Activated CD4-positive, alpha-beta T cell treated with anti-CD3 and anti-CD28 coated beads for 4 hours (primary cell): ENCODE measurements around the gene CD44.
"Not testable (repeated sequence)": the region's sequence is repeated elsewhere in the genome, so short reads cannot be mapped to it uniquely, and the experiment has no call there.

Experiments
- DNase-seq, 2 donors: peaks; one replicate each; pipeline ENCODE4 v3.0.0-alpha.2; 2020

The CD44 gene

DNA sequence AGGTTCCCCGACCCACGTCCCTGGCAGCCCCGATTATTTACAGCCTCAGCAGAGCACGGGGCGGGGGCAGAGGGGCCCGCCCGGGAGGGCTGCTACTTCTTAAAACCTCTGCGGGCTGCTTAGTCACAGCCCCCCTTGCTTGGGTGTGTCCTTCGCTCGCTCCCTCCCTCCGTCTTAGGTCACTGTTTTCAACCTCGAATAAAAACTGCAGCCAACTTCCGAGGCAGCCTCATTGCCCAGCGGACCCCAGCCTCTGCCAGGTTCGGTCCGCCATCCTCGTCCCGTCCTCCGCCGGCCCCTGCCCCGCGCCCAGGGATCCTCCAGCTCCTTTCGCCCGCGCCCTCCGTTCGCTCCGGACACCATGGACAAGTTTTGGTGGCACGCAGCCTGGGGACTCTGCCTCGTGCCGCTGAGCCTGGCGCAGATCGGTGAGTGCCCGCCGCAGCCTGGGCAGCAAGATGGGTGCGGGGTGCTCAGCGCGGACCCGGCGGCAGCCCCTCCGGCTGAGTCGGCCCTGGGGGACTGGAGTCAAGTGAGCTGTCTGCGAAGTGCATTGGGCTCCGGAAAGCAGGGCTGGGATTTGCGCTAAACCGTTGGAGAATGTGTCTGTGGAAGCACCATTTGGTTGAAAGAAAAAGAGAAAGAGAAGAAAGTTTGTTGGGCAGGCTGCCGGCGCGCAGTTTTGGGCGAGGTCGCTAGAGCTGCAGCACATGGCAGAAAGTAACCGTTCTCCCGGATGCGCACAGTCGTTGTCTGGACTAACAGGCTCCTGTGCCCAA is at the start of gene CD44:
Gene CD44 (plus strand): TSS at position 229 of the 779 bp plus-strand sequence. CDS start 133 bp downstream, at position 362.
- DNase-seq = peak; percentile 85 to 88

DNA sequence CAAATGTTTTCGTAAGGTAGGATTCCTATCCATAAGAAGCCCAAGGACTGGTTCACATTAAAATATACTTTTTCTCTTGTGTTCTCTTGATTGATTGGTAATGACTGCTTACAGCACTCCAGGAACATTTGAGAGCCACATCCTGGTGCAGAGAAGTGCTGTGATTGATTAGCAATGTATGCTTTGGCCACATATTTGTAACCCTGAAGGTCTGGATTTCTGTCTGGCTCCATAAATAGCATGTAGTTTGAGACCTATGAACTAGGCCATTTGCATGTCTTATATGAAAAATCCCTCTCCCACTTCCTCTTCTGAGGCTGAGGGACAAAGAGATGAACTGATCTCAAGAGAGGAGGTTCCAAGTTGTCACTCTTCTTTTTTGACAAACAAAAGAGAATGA is 49.3 kb upstream of the CD44 start:
- no peak for DNase-seq

DNA sequence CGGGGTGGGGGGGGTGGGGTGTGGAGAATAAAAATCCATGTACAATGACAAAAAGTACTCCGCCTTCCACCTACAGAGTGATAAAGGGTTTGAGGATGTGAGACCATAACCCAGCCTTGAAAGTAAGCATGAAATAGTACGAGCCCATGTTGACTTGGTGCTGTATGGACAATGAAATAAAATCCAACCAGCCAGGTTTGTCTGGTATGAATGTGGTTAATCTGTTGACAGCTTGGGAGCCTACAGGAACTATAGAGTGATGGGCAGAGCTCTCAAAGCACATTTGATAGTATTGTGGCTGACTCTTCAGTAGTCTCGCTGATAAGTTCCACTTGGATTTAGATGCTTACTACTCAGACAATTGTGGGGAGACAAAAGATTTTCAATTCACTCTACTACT is 48.8 kb upstream of the CD44 start:
- no peak for DNase-seq

DNA sequence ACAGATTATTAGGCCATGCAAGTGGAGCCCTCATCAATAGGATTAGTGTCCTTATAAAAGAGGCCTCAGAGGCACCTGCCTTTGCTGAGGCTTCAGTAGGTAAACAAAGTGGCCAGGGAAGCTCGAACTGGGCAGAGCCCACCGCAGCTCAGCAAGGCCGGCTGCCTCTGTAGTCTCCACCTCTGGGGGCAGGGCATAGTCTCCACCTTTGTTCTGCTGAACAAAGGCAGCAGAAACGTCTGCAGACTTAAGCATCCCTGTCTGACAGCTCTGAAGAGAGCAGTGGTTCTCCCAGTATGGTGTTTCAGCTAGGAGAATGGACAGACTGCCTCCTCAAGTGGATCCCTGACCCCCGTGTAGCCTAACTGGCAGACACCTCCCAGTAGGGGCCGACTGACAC is 48.0 kb upstream of the CD44 start:
- DNase-seq = not testable (repeated sequence)

DNA sequence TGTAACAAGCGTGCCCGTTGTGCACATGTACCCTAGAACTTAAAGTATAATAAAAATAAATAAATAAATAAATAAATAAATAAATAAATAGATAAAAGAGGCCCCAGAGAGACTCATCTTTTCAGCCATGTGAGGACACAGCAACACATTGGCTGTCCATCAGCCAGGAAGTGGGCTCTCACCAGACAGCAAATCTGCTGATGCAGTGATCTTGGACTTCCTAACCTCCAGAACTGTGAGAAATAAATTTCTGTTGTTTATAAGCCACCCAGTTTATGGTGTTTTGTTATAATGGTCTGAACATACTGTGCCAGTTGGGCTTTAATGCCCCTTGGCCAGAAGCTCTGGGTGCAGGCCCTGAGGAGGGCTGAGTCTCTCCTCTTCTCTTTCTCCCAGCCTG is 42.2 kb upstream of the CD44 start:
- no peak for DNase-seq

DNA sequence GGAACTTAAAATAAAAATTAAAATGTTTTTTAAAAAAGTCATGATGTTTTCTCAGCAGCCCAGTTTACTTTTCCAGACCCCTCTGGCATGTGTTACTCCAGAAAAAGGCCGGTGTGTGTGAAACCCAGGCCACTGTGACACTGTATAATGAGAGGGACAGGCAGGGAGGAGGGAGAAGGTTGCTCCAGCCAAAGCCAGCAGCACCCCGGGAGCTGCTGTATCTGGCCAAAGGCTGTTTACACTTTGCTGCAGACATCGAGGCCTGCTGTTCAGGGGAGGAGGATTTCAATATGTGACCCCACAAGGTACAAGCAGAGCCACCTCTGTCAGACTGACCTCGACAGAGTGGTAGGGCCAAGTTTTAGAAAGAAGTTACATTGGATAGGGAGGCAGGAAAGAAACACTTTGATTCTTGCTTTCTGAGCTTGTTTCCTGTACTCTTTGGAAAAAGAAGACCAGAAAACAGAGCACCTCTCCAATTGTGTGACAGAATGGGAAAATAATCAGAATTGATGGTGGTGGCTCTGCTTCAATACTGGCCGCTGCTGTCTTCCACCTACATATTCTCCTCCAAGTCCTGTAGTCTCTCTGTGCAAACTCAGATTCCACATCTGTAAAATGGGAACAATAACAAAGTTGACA is 41.0 kb upstream of the CD44 start:
- no peak for DNase-seq

DNA sequence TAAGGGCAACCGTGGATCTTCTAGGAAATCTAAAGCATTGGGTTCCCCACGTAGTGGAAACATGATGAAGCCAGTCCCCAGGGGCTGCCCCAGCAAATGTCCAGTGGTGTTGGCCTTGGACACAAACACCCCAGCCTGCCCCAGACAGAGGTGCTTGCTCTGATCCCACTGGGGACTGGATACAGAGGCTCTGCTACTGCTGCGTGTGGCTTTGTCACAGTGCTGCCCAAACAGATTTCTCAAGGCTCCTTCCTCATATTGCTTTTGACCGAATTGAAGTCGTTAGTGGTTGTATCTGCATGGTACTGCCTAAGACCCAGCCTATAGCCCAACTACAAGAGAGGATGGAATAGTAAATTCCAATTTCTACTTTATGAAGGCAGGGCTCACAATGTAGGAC is 40.1 kb upstream of the CD44 start:
- DNase-seq = no peak

DNA sequence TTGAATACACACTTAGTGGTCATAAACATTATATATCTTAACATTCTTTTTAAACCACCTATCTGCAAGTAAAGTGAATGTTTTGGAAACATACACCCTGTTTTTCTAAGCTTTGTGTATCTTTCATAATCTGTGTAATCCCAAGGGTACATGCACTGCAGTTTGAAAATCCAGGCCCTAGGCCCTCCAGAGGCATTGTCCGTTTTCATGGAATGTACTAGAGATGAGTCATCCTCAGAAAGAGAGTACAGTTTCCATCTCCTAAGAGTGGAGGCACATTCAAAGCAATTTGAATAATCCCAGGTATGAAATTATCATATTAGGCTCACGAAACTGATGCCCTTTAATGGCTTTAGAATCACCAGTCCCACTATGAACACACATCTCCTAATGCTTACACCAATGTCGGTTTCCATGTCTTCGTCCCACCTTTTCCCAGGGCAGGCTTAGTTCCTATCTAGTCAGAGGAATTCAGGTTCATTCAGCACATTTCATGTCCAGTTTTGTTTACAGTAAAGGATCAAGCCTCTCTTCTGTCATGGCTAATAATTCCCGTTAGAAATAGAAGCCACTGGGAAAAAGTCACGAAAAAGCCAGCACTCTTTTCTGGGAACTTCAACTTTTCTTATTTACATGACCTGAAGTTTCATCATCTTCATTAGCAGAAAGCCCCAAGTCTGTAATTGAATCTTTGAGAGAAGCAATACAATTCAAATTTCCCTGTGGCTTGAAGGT is 39.5 kb upstream of the CD44 start:
- DNase-seq = no peak

DNA sequence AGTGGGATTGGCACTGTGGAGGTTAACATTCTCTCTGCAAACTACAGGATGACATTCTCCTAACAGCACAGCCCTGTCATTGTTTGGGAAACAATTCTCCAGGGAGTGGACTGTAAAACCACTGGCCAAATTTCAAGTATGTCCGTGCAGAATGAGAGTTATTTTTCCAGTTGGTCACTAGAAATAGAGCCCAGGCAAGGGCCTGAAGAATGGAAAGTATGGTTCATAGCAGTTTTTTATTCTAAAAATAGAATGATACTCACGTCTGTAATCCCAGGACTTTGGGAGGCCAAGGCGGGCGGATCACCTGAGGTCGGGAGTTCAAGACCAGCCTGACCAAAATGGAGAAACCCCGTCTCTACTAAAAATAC is 39.0 kb upstream of the CD44 start:
- DNase-seq = no peak

DNA sequence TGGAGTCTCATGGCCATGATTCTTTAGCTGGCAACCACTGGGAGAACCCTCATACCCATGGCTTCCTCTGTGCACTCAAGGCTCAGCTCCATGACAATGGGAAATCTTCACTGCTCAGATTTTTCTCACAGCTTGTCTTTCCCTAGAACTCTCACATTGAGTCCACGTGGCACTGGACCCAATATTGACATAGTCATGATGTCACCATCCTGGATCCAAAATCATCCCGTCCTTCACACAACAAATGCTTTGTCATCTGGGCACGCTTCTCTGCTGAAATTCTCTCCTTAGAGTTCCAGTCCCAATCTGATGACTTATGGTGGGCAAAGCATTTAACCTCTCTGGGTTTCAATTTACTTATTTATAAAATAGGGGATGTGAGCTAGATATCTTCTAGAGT is 37.7 kb upstream of the CD44 start:
- no peak for DNase-seq

DNA sequence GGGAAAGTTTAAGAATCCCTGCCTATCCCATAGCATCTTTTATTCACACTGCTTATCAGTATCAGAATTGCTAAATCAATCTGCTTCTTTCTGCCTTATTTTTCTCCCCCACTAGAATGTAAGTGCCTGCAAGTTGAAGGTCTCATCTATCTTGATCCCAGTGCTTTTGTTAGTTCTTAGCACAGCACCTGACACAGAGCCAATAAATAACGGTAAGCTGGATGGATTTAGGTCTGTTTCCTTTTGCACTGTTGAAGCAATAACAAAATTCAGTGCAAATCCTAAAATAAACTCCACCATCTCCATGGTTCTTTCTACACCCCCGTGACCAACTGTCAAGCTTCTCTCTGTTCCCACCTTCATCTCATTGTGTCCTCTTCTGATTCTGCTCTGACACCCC is 36.7 kb upstream of the CD44 start:
- no peak for DNase-seq

DNA sequence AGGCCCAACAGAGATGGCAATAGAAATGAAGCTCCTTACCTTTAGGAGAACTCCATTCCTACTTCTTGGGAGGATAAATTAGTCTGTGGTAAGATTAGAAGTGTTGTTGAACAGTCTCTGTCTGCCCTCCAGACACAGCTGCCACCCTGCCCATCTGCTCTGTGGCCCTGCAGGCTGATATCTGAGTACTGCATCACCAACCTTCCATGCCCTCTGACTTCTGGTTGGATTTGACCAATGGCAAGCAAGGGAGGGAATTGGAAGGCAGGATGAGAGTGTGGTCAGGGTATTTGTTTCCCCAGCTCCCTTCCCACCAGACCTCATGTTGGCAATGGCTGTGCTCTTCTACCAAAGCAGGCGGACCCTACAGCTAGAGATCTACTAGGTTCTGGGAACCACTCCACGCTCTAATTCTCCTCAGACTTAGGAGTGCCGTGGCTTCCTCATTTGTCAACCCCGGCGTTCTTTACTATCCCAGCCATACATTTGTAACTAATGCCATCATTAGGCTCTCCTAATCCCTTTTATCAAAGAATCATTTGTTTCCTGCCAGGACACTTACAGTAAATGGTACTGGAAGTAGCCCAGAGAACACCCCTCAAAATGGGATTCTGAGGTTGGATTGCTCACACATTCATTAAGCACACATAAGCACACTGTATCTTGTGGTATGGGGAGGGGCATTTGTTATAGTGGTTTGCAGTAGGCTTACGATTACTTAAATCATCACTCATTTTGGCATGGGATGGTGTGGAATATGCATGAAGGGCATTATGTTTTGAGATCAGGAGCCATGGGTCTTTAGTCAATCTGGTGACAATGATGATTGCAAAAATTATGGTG is 35.4 kb upstream of the CD44 start:
- DNase-seq = no peak

DNA sequence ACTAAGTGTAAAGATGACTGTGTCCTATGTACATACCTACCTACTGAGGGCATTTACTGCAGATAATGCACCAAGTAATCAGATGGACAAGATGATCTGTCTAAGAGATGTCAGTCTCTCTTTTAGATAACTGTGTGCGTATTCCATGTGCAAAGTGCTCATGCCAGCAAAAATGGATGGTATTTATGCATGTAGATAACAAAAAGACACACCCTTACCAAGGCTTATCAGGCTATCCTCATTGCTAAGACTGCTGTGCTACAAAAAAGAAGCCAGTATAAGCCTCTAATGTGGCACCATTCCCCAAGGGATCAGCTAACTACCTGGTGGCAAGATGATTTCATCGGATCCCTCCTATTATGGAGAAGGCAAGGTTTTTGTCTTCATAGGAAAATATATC is 34.3 kb upstream of the CD44 start:
- DNase-seq = no peak

DNA sequence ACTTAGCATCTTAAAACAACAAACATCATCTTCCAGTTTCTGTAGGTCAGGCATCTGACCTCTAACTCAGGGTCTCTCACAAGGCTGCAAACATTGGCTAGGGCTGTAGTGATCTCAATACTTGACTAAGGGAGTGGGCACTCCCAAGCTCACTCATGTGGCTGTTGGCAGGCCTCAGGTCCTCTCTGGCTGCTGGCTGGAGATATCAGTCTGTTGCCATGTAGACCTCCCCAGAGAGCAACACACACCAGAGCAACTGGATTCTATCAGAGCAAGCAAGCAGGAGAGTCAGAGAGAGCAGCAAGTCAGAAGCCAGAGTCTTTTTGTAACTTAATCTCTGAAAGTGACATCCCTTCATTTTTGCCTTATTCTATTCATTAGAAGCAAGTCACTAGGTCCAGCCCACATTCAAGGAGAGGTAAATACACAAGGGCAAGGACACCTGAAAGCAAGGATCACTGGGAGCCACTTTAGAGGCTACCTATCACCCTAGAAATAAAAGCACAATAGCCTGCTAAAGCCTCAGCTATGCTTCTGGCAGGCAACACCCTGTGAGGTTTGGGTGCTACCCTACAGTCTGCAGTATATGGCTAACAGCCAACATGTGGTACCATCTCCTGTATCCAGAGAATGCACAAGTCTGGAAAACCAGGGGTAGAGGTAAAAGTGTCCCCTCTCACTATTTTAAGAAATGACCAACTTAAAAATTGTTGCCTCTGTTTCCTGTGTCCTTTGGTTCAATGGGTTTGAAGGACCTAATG is 33.5 kb upstream of the CD44 start:
- DNase-seq = no peak

DNA sequence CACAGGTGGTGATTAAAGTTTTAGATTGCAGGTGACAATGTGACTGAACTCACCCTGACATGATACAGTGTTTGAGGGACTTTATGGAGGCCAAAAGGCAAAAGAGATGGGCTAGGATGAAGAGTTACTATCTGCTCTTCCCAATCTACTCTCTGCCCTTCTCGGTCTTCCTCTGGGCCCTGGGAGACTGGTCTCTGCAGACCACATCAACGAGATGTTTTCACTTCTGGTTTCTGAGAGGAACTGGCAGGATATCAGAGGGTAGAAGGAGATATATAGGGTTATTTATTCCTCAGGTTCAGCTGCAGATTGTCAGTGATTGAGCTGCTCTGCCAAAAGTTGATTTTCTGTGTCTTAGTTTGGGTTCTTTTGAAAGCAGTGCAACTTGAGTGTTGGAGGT is 32.4 kb upstream of the CD44 start:
- no peak for DNase-seq

DNA sequence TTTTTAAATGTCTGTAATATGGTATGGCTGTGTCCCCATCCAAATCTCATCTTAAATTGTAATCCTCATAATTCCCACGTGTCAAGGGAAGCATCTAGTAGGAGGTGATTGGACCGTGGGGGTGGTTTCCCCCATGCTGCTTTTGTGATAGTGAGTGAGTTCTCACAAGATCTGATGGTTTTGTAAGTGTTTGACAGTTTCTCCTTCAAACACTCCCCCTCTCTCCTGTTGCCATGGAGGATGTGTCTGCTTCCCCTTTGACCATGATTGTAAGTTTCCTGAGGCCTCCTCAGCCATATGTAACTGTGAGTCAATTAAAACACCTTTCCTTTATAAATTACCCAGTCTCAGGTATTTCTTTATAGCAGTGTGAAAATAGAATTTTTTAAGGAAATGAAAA is 31.1 kb upstream of the CD44 start:
- no peak for DNase-seq

DNA sequence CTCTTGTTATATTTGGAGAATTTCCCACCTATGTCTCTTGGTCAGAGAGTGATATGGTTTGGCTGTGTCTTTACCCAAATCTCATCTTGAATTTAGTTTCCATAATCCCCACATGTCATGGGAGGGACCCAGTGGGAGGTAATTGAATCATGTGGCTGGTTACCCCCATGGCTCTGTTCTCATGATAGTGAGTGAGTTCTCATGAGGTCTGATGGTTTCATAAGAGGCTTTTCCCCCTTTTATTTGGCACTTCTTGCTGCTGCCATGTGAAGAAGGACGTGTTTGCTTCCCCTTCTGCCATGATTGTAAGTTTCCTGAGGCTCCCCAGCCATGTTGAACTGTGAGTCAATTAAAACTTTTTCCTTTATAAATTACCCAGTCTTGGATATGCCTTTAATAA is 30.6 kb upstream of the CD44 start:
- not testable (repeated sequence) for DNase-seq

DNA sequence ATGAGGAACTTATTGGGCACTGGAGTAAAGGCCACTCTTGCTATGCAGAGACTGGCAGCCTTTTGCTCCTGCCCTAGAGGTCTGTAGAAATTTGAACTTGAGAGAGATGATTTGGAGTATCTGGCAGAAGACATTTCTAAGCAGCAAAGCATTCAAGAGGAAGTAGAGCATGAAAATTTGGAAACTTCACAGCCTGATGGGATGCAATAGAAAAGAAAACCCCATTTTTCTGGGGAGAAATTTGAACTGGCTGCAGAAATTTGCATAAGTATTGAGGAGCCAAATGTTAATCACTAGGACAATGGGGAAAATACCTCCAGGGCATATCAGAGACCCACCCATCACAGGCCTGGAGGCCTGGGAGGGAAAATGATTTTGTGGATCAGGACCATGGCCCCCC is 29.9 kb upstream of the CD44 start:
- DNase-seq = no peak

DNA sequence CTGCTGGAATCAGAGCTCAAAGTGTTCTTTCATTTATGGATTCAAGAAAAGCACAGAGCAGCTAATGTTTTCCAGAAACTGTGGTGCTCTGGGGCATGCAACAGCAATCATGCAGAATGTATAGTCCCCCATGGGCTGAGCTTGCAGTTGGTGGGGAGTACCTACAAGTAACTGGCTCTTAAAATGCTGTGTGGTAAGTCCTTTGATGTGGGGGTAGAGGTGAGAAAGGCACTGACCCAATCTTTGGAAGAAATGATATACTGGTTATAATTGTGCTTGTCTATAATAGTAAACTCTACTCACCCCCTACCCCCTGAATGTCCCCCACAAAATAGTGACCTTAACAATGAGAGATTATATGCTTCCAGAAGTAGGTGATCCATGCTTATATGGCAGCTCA is 29.1 kb upstream of the CD44 start:
- no peak for DNase-seq

DNA sequence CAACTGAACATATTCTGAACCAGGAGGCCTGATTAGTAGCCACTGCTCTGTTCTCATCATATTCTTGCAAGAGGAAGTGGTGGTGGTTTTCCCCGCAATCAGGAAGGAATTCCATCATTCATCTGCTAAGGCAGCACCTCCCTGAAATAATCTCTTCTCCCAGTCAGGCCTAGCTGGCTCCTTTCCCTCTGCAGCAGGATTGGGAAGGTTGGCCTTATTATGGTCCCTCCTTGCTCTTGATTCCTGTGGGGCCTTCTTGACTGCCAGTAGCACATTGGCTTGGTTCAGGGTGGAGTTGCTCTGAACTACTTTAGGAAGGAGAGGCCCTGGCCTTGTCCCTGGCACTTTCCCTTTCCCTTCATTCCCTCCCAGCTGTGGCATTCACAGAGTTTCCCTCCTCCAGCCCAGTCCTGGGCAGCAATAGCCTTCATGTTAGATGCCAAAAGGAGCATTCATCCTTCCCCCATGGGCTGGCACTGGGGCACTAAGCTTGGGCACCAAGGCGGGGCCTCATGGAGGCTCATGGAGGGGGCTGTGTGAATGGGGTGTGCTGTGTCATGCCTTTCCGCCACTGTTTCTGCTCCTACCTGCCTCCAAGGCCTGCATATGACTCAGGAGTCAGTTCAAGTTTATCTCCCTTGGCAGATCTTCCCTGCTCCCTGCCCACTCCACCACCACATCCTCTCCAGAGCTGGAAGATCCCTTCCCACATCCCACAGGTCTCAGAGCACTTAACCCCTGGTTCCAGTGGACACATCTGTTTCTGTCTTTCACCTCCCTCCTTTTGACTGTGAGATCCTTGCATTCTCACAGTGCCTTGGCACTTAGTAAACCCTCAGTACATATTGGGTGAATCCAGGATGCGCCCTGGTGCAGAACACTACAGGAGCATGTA is 27.6 kb upstream of the CD44 start:
- no peak for DNase-seq
